GM12878 (cell line): ENCODE data around the gene MYOM1. TPM values are rescaled to one million over a fixed set of nuclear protein-coding genes. Genes with fewer than 3 reads are reported as not detected.

Experiments
- ATAC-seq: fragments of 200-7000 bp; cut with Tn5 transposase; 3 replicates; pipeline ENCODE4 v1.9.1; 2020; ENCODE audit warnings: mild to moderate bottlenecking, moderate library complexity
- BruUV-seq: library from RNA; stranded (reverse); fragments of 400-500 nt; replicated peaks from 2 replicates; lab custom pipeline; 2021; lab: Mats Ljungman, UMichigan
- CTCF ChIA-PET: fragments of 300-600 bp; sonication (Branson Sonifier 250); formaldehyde crosslinking; extraction: SDS; loops from one replicate; lab custom pipeline; 2021; ENCODE audit warnings: inconsistent platforms; lab: Yijun Ruan, JAX
- POLR2A ChIA-PET: fragments of 350-600 bp; formaldehyde crosslinking; extraction: SDS; loops from one replicate; lab custom pipeline; 2021; ENCODE audit warnings: inconsistent platforms; lab: Charles Lee
- RAD21 ChIA-PET: fragments of 300-600 bp; sonication (Branson Sonifier 250); formaldehyde crosslinking; loops from one replicate; lab custom pipeline; 2023; ENCODE audit warnings: antibody characterized with exemption; ENCODE audit not compliant: unreplicated experiment; lab: Charles Lee
- SMC1A ChIA-PET: fragments of 300-600 bp; sonication (Branson Sonifier 250); formaldehyde crosslinking; loops from one replicate; lab custom pipeline; 2023; ENCODE audit not compliant: unreplicated experiment, uncharacterized antibody; lab: Charles Lee
- DNase-seq: peaks from one replicate; pipeline ENCODE4 v3.0.0-alpha.2; 2011; ENCODE audit warnings: low read depth, low spot score
- FAIRE-seq: peaks from 3 replicates; lab custom pipeline; 2011; peaks lifted over from hg19 to GRCh38; lab: Jason Lieb, UNC
- H2AFZ ChIP-seq: 2 replicates; pipeline ENCODE4 v1.6.0; 2011; ENCODE audit warnings: low read depth, low read length, control low read depth; ENCODE audit not compliant: control insufficient read depth
- H3K27ac ChIP-seq: 2 replicates; pipeline ENCODE4 v1.5.1; 2011; ENCODE audit warnings: control low read depth; ENCODE audit not compliant: control insufficient read depth, insufficient read depth
- H3K27me3 ChIP-seq, 2 experiments: replicated peaks in 1 of 2; 2 replicates each; pipeline versions ENCODE4 v1.6.0 to v1.6.1; 2011; ENCODE audit warnings: low read length in 1 of 2; ENCODE audit not compliant: control insufficient read depth in 2 of 2, insufficient read depth in 2 of 2
- H3K36me3 ChIP-seq, 2 experiments: 2 replicates each; pipeline ENCODE4 v1.5.1; 2011; ENCODE audit warnings: low read length in 1 of 2; ENCODE audit not compliant: control insufficient read depth in 2 of 2, insufficient read depth in 2 of 2
- H3K4me1 ChIP-seq: 2 replicates; pipeline ENCODE4 v1.6.1; 2011; ENCODE audit warnings: mild to moderate bottlenecking, low read length, moderate library complexity, mixed read lengths; ENCODE audit not compliant: control insufficient read depth, insufficient read depth
- H3K4me2 ChIP-seq: 2 replicates; pipeline ENCODE4 v1.6.0; 2011; ENCODE audit warnings: control low read depth; ENCODE audit not compliant: control insufficient read depth, insufficient read depth
- H3K4me3 ChIP-seq: fragments of 200-600 bp; sonication (generic); 2 replicates; pipeline ENCODE4 v1.5.1; 2016
- H3K79me2 ChIP-seq: 2 replicates; pipeline ENCODE4 v1.6.0; 2011; ENCODE audit warnings: low read length; ENCODE audit not compliant: control insufficient read depth, insufficient read depth
- H3K9ac ChIP-seq: 2 replicates; pipeline ENCODE4 v1.8.0; 2011; ENCODE audit warnings: low read length, control low read depth, mixed read lengths; ENCODE audit not compliant: control insufficient read depth, insufficient read depth
- H3K9me3 ChIP-seq: replicated peaks from 3 replicates; pipeline ENCODE4 v1.5.1; 2011; ENCODE audit warnings: mild to moderate bottlenecking, low read length; ENCODE audit not compliant: control insufficient read depth, insufficient read depth
- H4K20me1 ChIP-seq: 2 replicates; pipeline ENCODE4 v1.6.0; 2011; ENCODE audit not compliant: control insufficient read depth, insufficient read depth
- CEBPB ChIP-seq, 2 experiments: fragments of 150-350 bp in 1 of 2; IDR thresholded peaks; 2 replicates each; pipeline ENCODE4 v1.6.1; 2012 to 2014; ENCODE audit warnings: low read depth in 2 of 2, low read length in 2 of 2, borderline replicate concordance in 1 of 2, inconsistent platforms in 1 of 2
- CUX1 ChIP-seq: IDR thresholded peaks from 2 replicates; pipeline ENCODE4 v1.6.1; 2012; ENCODE audit warnings: improper control_type of control experiment, low read depth, low read length; ENCODE audit not compliant: insufficient replicate concordance
- EZH2 ChIP-seq: IDR thresholded peaks from 2 replicates; pipeline ENCODE4 v1.6.1; 2012; ENCODE audit warnings: low read depth, mild to moderate bottlenecking, control low read depth, inconsistent platforms, low read length, borderline replicate concordance; ENCODE audit not compliant: control insufficient read depth
- MTA2 ChIP-seq: fragments of 450-650 bp; IDR thresholded peaks from 2 replicates; pipeline ENCODE4 v1.6.1; 2016; ENCODE audit warnings: low read depth, mild to moderate bottlenecking, moderate library complexity
- POLR2A ChIP-seq: IDR thresholded peaks from 2 replicates; pipeline ENCODE4 v1.6.1; 2011; ENCODE audit warnings: low read depth, mild to moderate bottlenecking, low read length
- PRDM15 ChIP-seq: fragments of 450-650 bp; formaldehyde crosslinking; IDR thresholded peaks from 2 replicates; pipeline ENCODE4 v1.4.0; 2020; ENCODE audit warnings: mild to moderate bottlenecking, moderate library complexity
- RCOR1 ChIP-seq: conservative IDR thresholded peaks from 2 replicates; pipeline ENCODE4 v1.6.1; 2012; ENCODE audit warnings: low read depth, low read length, improper control_type of control experiment
- RELB ChIP-seq: fragments of 450-650 bp; IDR thresholded peaks from 2 replicates; pipeline ENCODE4 v1.6.1; 2017; ENCODE audit warnings: low read depth, mild to moderate bottlenecking, moderate library complexity
- SMC3 ChIP-seq: IDR thresholded peaks from 2 replicates; pipeline ENCODE4 v1.6.1; 2011; ENCODE audit warnings: low read length, improper control_type of control experiment, borderline replicate concordance
- TARDBP ChIP-seq: IDR thresholded peaks from 2 replicates; pipeline ENCODE4 v1.6.1; 2016; ENCODE audit warnings: borderline replicate concordance
- USF1 ChIP-seq: IDR thresholded peaks from 2 replicates; pipeline ENCODE4 v1.6.1; 2011; ENCODE audit warnings: borderline replicate concordance, low read depth, mild to moderate bottlenecking, moderate library complexity, mixed read lengths, low read length; ENCODE audit not compliant: insufficient read depth; ENCODE audit errors: extremely low read length
- YY1 ChIP-seq: IDR thresholded peaks from 2 replicates; pipeline ENCODE4 v1.6.1; 2011; ENCODE audit warnings: low read depth, mild to moderate bottlenecking, low read length
- ZNF24 ChIP-seq: fragments of 450-650 bp; IDR thresholded peaks from 2 replicates; pipeline ENCODE4 v1.6.1; 2017; ENCODE audit warnings: antibody characterized with exemption, mild to moderate bottlenecking
- WGBS: methylation state at CpG from one replicate; pipeline ENCODE4 v1.1.6; 2016; ENCODE audit warnings: low lambda C conversion rate; ENCODE audit not compliant: insufficient replicate concordance, insufficient coverage; ENCODE audit errors: missing lambda C conversion rate; 5-methylcytosine and 5-hydroxymethylcytosine counted together
- in situ Hi-C: fragments of 300-500 bp; cut with MboI; formaldehyde crosslinking; loops from 9 replicates; pipeline ENCODE4 v1.14.3; 2018; ENCODE audit warnings: mixed read lengths
- intact Hi-C: fragments of 100-400 bp; cut with micrococcal nuclease; formaldehyde crosslinking; loops from one replicate; pipeline ENCODE4 v1.14.2; 2022; ENCODE audit not compliant: unreplicated experiment
- polyA plus RNA-seq, 11 experiments: library from polyadenylated mRNA; depleted of rRNA in 4 of 11; unstranded in 6 of 11; stranded (reverse) in 5 of 11; fragments of >200 nt; fragmentation: Nextera tagmentation in 4 of 11; fragmentation: Illumina TruSeq in 1 of 11; extraction: Ambion mirVana in 4 of 11; extraction: Trizol in 1 of 11; gene quantifications; 1 replicate in 1 of 11; 2 replicates in 10 of 11; pipeline versions ENCODE4 v1.2.1 to v1.2.3, GENCODE V29; 2011 to 2016; ENCODE audit warnings: inconsistent platforms in 2 of 11, missing spikeins in 2 of 11, low read depth in 1 of 11
- total RNA-seq, 4 experiments: library from RNA; depleted of rRNA in 3 of 4; stranded (reverse); fragments of >200 nt in 3 of 4; fragmentation: Illumina TruSeq in 1 of 4; extraction: Trizol in 1 of 4; gene quantifications; 2 replicates each; pipeline versions ENCODE4 v1.2.1 to v1.2.3, GENCODE V29; 2013 to 2021

Gene MYOM1
- total and polyA plus RNA-seq, 10 of the 15 experiments (the other 5 are each of a cell fraction or from before 2014, with no cell fraction given), result 0.06 to 1.0 (median 0.57) TPM

GRCh38 chr18:3156325-3156640 is 63.5 kb downstream of the MYOM1 start:
- Histone ChIP-seq H2AFZ (no peak overlapping the region), H3K4me1 (peaks cover 12% of the 10 kb centered on the region), H3K9me3 (no peaks in the 10 kb centered on the region), H4K20me1 (no peaks in the 10 kb centered on the region), H3K27ac (no peak overlapping the region), H3K79me2 (no peaks in the 10 kb centered on the region), H3K4me3 (no peak overlapping the region), H3K27me3 (no peaks in the 10 kb centered on the region), H3K4me2 (no peak overlapping the region), H3K9ac (no peak overlapping the region), H3K36me3 (no peaks in the 10 kb centered on the region)
- POLR2A ChIA-PET, result interaction anchor here (0.6 to 1.7 kb wide), 4 partner anchors 17 to 90 kb away, joined by 3 to 12 read pairs (median 3); no protein-coding TSS in a partner anchor
- SMC1A ChIA-PET, result interaction anchor here (1.4 to 3.7 kb wide), 5 partner anchors 11 to 89 kb away, joined by 3 to 21 read pairs (median 4); no protein-coding TSS in a partner anchor
- CTCF ChIA-PET, result interaction anchor here (0.6 to 4.1 kb wide), 4 partner anchors 21 to 309 kb away, joined by 3 to 30 read pairs (median 4); partner anchors contain the start of gene MYL12A
- 25% methylated on average over 1 of the region's 1 CpG for WGBS
- no TSS peak for BruUV-seq
- FAIRE-seq (no peak), DNase-seq (no peak), ATAC-seq (no peak)
- intact Hi-C loops (no loop called here), in situ Hi-C loops (no loop called here)
- RAD21 ChIA-PET, result interaction anchor here (1.5 to 2.0 kb wide), 2 partner anchors 18 to 193 kb away, joined by 3 to 6 read pairs; no protein-coding TSS in a partner anchor
- TF ChIP-seq ZNF24, result no peak
- no peak for TF ChIP-seq USF1
- TF ChIP-seq RCOR1, result no peak
- TF ChIP-seq PRDM15 (CRISPR knock-in tag), result no peak
- TF ChIP-seq MTA2, result no peak
- TF ChIP-seq SMC3, result no peak
- TF ChIP-seq CUX1, result no peak
- no peak for TF ChIP-seq RELB
- no peak for TF ChIP-seq YY1
- TF ChIP-seq EZH2, result no peak
- TF ChIP-seq POLR2A, result no peak
- no peak for TF ChIP-seq TARDBP
- TF ChIP-seq CEBPB (IDR thresholded peaks at IDR 0.05; ENCODE audit: borderline replicate concordance in 1 of 2, low read depth in 2 of 2, low read length in 2 of 2), result no peak
